ENCODE results near the gene CTDSPL.

The CTDSPL gene

GRCh38 chr3:37896827-37897226 lies 35.1 kb downstream of the CTDSPL start:
- no peak for DNase-seq

- DNase-seq, result no peak
Measured at GRCh38 chr3:37897763-37898162, 36.1 kb downstream of the CTDSPL start.

- DNase-seq, result no peak
Measured at GRCh38 chr3:37898424-37898823, 36.7 kb downstream of the CTDSPL start.

DNA sequence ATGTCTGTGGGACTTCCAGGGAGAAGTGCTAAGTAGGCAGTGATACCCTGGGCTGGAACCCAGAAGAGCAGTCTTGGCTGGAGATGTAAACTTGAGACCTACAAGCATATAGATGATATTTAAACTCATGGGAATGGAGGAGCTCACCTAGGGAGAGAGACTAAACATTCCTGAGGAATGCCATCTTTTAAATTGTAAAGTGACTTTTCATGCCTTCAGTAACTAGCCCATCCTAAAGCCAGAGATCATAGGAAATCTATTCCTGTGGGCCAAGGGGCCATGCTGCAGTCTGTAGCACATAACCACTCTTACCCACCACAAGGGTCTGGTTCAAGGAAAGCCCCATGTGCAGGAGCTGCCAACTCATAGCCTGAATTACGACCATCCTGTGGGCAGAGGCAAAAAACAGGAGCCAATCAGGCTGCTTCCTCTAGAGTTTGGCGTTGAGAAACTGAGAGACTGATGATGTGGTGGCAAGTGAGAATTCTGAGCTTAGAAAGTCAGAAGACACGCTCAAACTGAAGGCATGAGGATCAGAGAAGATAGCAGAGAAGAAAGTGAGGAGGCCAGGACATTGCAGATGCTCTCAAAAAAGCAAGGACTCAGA lies 37.5 kb downstream of the CTDSPL start:
- no peak for DNase-seq

DNA sequence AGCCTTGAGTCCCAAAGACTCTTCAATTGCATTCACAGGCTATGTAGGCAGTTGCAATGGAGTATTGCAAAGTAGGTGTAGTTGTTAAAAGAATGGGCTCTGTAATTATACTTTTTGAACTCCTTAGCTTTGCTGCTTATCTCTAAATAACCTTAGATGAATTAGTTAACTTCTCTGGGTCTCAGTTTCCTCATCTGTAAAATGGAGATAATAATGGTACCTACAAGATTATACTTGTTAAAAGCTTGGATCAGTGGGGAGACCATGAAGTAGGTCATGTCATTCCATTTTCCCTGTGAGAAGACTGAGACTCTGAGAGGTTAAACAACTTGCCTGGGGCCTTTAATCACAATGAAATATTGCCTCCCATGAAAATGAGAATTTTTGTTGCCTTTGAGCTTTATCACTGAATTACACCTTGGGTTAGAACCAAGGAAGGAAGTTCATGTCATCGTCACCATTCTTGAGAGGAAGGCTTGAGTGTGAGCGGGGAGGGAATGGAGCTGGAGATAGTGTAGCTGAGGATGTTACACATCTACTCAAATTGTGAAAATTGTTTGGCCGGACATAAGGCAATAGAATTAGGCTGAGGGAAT lies 38.1 kb downstream of the CTDSPL start:
- DNase-seq, result no peak

- DNase-seq, result no peak
Measured at GRCh38 chr3:37901721-37902120, 40.0 kb downstream of the CTDSPL start.

GRCh38 chr3:37902674-37903073 lies 41.0 kb downstream of the CTDSPL start:
- no peak for DNase-seq

DNA sequence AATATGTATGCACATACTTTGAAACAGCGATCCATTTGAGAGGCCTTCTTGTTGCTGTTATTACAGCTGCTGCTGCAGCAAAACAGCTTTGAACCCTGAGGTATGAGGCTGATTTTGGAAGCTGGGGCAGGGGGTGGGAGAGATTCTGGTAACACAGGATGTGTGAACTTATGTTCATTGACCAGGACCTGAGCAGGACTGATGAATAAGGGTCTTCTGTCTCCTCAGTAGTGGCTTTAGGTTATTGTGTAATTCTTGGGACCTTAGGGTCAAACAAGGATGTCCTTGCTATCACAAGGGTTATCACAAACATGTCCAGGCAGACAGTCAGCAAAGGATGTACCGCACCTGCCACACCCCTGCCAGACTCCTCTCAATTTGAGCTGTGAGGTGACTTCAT lies 41.6 kb downstream of the CTDSPL start:
- no peak for DNase-seq

DNA sequence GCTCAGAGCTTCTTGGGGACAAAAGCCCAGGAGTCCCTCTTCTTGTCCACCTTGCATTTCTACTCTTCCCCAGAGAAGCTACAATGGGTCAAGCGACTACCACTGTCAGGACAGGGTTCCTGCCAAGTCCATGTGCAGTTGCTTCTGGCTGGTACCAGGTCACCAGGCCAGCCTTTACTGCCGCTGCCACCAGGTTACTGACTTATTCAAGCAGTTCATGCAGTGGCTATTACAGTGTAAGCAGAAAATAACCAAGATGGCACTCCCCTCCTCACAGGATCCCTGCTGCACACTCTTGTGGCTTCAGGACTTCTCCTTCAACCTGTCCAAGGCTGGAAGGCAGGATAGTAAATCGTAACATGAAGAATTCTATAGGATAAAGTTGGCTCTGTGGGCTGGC lies 42.1 kb downstream of the CTDSPL start:
- no peak for DNase-seq

DNA sequence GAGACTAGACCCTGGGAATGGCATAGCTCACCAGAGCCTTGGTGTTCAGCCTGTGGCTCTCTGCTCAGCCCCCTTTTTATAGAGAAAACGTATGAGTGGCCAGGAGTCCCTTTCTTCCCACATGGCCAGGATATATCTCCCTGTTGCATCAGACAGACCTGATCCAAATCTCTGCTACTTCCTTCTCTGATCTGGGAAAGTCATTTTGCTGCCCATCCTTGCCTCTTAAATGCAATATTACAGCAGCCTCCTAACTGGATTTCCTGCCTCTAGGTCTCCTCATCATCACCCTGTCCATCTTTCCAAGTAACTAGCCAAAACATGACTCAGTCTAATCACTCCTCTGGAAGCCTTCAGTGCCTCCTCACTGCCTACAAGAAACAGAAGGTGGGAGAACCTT lies 42.9 kb downstream of the CTDSPL start:
- DNase-seq, result no peak

DNA sequence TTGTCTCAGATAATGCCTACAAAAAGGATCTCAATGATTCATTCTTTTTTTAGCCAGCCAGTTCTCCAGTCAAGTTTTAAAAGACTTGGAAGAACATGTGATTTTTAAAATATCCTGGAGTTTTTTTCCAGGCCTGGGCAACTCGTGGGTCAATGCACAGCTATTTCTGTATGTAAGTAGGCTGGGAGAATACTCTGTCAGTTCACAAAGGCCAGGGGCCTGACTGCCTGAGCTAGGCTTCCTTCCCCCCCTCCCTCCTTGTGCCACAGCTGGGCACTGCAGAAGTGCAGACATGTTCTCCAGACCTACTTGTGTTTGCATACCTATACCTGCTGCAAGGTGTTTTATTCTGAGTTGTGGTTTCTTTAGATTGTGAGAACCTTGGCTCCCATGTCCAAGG lies 43.7 kb downstream of the CTDSPL start:
- DNase-seq, result no peak

DNA sequence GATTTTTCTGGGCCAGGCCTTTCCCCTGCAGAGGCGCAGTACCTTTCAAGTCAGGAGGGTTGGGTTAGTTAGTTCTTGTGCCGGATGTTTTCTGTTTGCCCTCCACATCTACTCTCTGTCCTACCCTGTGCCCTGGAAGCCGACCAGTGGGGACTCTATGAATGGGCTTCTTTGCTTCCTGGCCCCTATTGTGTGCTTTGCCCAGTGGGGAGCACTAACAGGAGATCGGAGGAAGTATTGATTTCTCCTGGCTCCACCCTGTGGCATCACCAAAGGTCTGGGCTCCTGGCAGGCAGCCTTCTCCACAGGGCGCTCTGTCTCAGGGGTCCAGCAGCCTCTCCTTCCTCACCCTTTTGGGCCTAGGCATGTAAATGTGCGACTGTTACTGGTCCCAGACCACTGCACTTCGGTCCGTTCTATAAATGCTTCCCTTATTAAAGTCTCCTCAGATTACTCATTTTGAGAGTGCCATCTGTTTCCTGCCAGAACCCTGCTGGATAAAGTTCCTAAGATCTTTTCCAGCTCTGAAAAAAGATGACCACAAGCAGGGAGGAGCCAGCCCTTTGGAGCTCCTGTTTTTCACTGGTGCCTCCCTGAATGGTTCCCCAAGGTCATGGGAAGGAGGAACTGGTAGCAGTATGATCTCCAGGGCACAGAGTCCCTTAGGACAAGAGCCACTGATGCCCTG lies 44.5 kb downstream of the CTDSPL start:
- no peak for DNase-seq

GRCh38 chr3:37906734-37907282 lies 45.1 kb downstream of the CTDSPL start:
- DNase-seq, result no peak

DNA sequence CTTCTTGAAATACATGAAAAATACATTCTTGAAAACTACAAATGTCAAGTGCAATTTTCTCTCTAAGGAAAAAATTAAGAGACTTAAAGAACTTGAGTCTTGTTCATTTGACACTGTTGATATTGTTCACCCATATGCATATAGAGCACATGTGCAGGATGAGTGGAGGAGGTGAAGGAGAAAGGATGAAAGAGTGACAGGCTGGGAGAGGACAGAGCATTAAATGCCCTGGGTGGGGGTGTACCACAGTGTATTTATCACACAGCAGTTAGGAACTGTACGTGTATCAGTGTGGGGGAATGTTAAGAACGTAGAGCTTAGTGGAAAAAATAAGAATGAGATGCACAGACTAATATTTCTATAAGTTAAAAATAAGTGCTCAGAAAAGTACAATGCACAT lies 45.7 kb downstream of the CTDSPL start:
- no peak for DNase-seq

DNA sequence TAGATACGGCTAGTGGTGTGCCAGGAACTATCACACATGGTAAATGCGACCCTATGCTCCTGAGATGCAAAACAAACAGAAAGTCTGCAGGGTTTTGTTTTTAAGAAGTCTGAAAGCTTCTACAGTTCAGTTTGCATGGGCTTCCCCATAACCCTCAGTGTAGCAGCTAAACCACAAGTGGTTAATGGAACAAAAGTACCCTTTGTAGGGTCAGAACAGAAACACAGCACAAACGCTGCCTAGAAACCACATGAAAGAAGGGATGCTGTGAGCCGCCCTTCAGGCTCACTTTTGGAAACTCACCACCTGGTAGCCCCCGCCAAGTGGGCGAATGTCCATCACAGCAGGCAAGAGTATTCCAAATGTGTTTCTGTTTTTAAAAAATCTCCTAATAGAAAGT lies 46.2 kb downstream of the CTDSPL start:
- no peak for DNase-seq

- DNase-seq, result no peak
Measured at GRCh38 chr3:37909067-37909911, 47.6 kb downstream of the CTDSPL start.

DNA sequence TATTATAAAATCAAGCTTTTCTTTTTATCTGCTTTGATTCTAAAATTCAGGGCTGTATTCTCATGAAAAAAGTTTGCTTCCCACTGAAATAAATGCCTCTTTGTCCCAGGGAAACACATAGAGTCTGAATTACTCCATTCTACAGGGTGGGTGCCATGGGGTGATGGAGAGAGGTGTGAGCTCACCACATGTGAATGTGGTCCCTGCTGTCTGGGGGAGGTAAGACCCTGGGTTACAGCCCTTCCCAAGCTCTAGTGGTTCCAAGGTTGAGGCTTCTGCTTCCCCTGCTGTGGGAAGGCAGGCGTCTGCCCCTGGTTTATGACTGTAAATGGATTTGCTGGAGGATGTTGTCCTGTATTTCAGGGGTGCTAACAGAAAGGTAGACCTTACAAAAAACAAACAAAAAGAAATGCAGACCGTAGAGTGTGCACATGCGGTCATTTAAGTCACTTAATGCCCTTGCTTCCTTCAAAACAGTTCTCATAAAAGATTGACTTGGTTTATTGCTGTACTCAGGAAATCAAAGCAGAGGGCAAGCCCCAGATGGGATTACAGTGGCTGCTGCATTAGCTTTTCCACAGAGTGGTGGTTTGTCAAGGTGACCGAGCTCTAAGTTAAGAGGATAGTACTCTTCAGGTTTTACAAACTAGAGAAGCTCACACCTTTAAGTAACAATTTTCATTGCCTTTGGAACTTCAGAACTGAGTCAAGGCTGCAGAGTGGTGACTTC lies 49.2 kb downstream of the CTDSPL start:
- DNase-seq, result no peak

DNA sequence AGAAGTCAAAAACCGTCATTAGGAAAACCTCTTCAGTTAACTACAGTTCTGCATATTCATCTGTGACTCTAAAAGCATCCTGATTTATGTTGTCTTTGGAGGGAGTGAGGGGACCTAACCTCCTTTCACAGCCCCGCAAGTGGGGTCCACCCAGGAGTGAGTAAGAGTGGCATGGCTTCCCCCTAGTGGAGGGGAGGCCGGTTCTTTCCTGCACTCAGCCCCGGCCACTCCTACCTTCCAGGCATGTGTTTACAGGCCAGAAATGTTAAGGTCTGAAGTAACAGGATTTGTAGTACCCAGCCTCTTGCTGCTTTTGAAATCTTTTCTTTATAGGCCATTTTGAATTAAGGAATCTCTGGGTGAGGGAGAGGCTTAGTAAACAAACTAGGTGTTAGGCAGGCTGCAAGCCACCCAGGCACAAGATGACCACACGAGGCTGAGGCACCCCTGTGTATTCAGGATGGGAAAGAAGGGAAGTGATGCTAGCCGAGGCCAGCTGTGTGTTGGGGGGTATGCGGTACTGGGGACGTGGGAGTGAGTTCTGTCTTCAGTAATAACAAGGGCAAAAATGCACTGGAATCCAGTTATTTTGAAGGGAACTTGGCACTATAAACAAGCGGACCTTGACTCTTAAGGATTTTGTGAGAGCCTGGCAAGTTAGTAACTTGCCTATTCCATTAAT lies 50.5 kb downstream of the CTDSPL start:
- no peak for DNase-seq

DNA sequence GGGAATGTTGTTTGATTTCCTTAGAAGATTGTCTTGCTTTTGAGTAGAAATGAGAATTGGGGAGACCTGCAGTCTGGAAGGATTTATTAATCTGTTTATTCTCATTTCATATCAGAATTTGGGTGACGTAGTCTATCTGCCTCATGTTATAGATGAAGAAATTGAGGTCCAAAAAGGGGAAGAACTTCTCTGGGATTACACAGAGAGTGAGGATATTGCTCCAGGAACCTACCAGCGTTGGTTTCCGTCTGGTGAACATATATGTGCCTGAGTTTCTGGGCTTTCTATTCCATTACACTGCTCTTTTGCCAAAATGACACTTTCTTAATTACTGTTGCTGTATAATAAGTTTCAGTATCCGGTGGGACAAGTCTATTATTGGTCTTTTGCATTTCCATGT lies 51.8 kb downstream of the CTDSPL start:
- no peak for DNase-seq

DNA sequence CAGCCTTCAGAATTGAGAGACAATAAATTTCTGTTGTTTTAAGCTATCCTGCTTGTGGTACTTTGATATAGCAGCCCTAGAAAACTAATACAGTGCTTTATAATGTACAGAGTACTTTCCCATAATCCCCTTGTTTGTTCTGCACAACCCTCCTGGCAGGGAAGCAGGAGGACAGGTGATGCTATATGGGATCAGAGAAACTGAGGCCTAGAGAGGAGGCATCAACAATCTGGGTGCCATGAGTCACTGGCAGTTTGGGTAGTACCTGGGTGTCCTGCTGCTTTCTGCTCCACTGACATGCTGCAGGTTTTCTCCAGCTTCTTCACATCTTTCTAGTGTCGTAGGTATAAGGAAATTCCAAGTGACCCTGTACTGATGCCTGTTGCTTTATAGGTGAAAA lies 55.0 kb downstream of the CTDSPL start:
- DNase-seq, result no peak

DNA sequence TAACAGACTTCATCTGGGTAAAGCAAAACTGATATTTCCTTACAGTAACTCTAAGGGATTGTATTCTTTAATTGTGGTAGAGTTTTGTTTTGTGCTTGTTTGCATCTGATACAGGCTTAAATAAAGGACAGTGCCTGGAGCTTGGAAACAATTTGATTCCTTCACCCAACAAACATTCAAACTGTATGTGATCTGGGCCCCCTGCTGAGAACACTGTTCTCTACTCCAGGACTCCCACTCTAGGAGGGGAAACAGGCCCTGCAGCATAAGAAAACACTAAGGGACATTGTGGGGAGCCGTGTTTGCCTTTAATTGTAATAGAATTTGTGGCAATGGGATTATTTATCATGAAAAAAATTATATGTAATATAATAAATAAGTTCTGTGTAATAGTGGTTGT lies 56.9 kb downstream of the CTDSPL start:
- DNase-seq, result no peak

DNA sequence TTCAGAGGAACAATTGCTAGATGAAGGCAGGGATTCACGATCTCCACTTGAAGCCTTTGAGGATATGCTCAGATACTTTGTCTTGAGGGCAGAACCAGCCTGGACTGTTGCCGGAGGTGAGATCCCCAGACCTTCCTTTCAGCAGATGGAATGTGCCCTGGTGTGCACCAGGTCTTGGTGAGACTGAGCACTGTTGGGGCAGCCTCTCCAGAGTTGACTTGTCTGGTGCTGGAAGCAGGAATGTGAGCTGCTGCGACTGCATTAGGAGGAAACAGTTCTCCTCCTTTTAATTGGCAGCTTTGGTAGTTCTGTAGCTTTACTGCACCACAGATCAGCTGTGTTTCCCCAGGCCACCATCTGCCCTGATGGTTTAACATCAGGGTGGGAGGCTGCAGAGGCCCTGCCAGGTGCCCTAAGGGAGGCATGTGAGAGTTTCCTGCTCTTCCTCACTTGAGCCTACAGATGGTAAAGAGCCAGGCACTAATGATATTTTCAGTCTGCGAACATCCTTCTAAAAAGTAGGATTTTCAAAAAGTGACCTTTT lies 58.5 kb downstream of the CTDSPL start:
- no peak for DNase-seq

All from stimulated activated CD4-positive, alpha-beta T cell treated with anti-CD3 and anti-CD28 coated beads, Interleukin-2, amount 100 ng/mL, for 24 hours (primary cell).